Heart left ventricle (tissue), 13 donors: Measurements from ENCODE around the gene MICAL3.

Experiments
- POLR2A ChIP-seq, 2 donors: fragments of 450-650 bp; IDR thresholded peaks; one replicate each; pipeline ENCODE4 v1.6.1; 2017; ENCODE audit warnings: antibody characterized with exemption in 2 of 2, mild to moderate bottlenecking in 2 of 2, moderate library complexity in 2 of 2
- TF ChIP-seq, protein P1 (sequence below), 12 donors: fragments of 200-600 bp; sonication (generic) in 4 of 12; IDR thresholded peaks; one replicate each; pipeline versions ENCODE4 v1.5.0 to v1.8.0; 2018 to 2022; ENCODE audit warnings: antibody characterized with exemption in 12 of 12, mild to moderate bottlenecking in 5 of 12
- donor health status: ischemic (EF 13 %, LVEDD 7.1; RV severe dilation, severe dysfunction).
- donor health status: DM: no; HTN: yes; CAD: no.
- donor health status: DM: no; HTN: no; CAD: no.
- donor health status: ischemic (EF 25% LVEDD 6.9; RV normal size, moderate dysfunction).
- donor health status: ischemic (EF 25% LVEDD 5.7; RV mildly dilated, moderate dysfunction).
- donor health status: ischemic (EF 35%, LVEDD 5.7; RV mildly dilated, moderate dysfunction).
- donor health status: nonischemic (EF 11% LVEDD 7.7; RV severe dilation, severe dysfunction).
- donor health status: DM: yes; HTN: yes; CAD: no.
- donor health status: PGD.
- donor health status: ischemic (EF 29% LVEDD 5.4; RV normal size, mild dysfunction).
- donor health status: nonischemic (EF 23%, LVEDD 6.1; RV moderate dilation, normal function).

DNA sequence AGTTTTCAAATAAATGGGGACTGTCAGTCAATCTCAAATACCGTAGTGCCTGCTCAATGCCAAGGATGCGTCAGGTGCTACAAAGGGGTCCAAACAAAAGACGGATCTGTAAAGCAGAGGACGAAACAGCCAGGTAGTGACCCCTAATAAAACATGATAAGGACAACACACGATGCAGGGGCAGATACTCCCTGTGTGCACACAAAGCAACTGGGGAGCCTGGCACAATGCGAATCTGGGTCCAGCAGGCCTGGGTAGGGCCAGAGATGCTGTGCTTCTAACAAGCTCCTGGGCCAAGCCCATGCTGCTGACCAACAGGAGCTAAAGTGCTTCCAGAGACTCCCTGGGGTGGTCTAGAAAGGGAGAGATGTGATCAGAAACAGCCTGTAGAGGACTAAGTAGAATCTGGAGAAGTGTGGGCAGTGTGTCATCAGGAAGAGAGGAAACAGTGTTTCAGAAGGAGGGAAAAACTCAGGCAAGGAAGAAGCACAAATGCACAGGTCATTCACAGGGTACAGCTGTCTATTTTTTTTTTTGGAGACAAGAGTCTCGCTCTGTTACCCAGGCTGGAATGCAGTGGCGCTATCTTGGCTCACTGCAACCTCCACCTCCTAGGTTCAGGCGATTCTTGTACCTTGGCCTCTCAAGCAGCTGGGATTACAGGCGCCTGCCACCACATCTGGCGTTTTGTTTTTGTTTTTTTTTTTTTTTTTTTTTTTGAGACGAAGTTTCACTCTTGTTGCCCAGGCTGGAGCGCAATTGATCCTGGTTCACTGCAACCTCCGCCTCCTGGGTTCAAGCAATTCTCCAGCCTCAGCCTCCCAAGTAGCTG is 74.5 kb downstream of the MICAL3 start:
- TF ChIP-seq, protein P1, sequence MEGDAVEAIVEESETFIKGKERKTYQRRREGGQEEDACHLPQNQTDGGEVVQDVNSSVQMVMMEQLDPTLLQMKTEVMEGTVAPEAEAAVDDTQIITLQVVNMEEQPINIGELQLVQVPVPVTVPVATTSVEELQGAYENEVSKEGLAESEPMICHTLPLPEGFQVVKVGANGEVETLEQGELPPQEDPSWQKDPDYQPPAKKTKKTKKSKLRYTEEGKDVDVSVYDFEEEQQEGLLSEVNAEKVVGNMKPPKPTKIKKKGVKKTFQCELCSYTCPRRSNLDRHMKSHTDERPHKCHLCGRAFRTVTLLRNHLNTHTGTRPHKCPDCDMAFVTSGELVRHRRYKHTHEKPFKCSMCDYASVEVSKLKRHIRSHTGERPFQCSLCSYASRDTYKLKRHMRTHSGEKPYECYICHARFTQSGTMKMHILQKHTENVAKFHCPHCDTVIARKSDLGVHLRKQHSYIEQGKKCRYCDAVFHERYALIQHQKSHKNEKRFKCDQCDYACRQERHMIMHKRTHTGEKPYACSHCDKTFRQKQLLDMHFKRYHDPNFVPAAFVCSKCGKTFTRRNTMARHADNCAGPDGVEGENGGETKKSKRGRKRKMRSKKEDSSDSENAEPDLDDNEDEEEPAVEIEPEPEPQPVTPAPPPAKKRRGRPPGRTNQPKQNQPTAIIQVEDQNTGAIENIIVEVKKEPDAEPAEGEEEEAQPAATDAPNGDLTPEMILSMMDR (IDR thresholded peaks at IDR 0.05), result no peak
- TF ChIP-seq POLR2A (IDR thresholded peaks at IDR 0.05), result no peak
